GM18499 (cell line): ENCODE results near the gene FMNL2.
"Not testable (repeated sequence)": the region's sequence is repeated elsewhere in the genome, so short reads cannot be mapped to it uniquely, and the experiment has no call there.

Source experiments
- ATAC-seq: cut with Tn5 transposase; IDR thresholded peaks from one replicate; pipeline ENCODE4 v1.9.1; 2021; ENCODE audit warnings: moderate number of reproducible peaks; ENCODE audit not compliant: insufficient read depth, unreplicated experiment

Gene FMNL2

DNA sequence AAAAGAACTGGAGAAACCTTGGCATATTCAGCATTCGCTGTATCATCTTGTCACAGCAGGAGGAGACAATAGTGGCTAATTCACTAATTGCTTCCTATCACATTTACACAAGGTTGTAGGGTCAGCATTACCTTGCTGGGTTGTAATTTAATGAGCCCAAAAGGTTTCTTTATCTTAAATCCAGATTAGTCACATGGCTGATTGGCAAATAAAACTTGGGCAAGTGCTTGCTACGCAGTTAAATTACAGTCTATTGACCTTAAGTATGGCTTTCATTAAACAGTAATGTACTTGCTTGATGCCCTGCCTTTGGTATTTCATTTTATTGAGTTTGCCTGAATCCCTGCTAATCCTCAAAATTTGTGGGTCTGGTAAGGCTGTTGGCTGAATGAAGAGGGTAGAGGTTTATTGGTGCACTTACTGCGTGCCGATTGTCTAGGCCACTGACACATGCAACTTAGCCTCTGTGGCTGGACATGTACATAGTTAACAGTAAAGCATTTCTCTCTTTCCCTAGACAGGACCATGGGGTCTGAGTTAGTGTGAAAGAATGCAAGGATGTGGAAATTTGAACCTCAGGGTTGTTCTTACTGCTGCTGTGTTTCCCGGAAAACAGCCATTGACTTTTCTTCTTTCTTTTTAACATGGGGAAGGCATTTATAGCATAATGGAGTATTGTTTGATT lies 34.3 kb downstream of the FMNL2 start:
- ATAC-seq: no peak

DNA sequence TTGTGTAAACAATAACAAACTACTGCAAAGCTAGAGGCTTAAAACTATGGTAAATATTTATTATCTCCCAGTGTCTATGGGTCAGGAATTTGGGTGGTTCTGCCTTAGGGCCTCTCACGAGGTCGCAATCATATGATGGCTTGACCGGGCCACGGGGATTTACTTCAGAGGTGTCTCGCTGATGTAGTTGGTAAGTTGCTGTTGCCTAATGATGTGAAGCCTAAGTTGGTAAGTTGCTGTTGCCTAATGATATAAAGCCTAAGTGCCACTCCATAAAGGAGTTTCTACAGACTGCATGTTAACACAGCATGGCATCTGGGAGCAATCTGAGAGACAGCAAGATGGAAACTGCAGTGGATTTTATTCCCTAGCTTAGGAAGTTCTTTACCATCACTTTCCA lies 35.8 kb downstream of the FMNL2 start:
- ATAC-seq: no peak

DNA sequence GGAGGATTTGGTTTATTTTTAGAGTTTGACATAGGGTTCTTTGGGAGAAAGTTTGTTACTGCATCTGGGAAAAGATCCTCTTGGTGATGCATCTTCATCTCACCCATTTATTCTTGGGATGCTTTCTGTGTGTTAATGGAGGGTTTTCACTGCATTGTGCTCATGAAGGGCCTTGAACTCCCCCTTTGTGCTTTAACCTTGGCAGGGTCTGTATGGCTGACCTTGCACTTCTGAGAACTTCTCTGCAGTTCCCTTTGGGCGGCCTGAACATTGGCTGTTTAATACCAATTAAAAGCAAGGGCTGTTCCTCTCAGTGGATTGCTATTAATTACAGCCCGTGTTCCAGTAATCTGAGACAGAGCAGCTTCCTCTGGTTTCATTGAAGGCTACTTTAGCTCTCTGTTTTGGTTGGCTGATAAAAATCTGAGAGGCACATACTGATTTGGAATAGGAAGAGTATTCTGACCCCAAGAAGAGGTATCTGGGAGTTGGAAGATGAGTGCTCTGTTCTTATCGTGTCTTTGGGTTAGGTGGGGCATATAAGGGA lies 37.5 kb downstream of the FMNL2 start:
- ATAC-seq: no peak

DNA sequence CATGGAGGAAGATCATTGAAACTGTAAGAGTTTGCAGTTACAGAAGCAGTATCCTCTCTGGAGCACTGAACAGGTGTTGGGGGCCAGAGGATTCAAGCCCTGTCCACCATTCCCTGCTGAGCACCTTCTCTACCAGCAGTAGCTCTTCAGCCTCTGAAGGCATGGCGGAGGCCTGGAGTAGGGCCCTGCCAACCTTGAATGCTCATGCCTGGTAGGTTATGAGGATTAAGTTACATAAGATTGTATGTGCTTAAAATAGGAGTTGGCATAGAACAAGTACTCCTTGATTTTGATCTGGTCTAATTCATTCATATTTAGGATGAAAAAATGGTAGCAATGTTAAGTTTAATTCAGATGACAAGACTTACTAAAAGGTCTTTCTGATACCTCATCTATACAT lies 40.2 kb downstream of the FMNL2 start:
- no peak for ATAC-seq

DNA sequence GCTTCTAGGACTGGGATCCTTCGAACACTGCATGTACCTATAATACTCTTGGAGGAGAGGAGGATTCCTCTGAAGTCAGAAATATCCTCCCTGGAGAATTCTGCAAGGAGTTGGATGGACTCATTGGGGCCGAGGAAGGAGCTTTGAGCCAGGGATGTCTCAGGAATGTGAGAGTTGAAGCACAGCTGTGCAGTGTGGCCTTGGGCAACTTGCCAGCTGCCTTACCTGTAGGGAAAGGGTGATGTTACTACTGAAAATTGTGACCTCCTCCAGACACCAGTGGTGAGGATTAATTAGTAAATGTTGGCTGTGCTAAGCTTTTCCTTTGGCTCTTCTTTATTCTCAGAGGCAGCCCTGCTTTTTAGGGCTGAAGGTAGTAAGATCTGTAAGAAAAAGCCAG lies 41.4 kb downstream of the FMNL2 start:
- no peak for ATAC-seq

DNA sequence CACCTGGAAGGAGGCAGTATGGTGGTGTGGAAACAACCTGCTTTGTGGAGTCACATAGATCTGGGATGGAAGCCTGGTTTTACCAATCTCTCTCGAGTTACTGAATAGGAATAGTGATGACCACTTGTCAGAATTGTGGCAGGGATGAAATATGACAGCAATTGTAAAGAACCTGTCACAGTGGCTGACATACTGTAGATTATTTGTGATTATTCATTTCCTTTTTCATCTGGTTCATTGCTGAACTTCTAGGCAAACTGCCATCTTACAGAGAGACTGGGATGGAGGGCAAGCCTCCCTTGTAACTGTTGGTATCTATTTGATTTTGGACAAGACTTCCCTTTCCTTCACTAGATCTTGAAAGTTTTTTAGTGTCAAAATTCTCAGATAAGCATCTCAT lies 42.0 kb downstream of the FMNL2 start:
- ATAC-seq: no peak

DNA sequence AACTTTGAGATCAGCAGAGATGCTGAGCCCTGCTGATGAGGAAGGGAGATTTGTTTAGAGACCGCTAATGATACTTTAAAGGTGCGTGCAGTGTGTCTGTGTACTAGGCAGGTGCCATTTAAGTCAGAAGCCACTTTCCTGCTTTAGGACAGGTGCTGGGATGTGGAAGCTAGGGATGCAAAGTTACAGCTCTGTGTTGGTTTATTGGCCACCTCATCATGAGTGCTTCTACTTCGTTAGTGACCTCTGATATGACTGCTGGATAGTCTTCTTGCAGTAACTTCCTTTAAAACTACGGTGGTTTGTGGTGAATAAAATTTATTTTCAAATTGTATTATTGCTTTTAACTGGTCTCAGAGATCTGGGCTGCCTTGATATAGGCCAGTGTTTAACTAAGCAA lies 44.1 kb downstream of the FMNL2 start:
- no peak for ATAC-seq

DNA sequence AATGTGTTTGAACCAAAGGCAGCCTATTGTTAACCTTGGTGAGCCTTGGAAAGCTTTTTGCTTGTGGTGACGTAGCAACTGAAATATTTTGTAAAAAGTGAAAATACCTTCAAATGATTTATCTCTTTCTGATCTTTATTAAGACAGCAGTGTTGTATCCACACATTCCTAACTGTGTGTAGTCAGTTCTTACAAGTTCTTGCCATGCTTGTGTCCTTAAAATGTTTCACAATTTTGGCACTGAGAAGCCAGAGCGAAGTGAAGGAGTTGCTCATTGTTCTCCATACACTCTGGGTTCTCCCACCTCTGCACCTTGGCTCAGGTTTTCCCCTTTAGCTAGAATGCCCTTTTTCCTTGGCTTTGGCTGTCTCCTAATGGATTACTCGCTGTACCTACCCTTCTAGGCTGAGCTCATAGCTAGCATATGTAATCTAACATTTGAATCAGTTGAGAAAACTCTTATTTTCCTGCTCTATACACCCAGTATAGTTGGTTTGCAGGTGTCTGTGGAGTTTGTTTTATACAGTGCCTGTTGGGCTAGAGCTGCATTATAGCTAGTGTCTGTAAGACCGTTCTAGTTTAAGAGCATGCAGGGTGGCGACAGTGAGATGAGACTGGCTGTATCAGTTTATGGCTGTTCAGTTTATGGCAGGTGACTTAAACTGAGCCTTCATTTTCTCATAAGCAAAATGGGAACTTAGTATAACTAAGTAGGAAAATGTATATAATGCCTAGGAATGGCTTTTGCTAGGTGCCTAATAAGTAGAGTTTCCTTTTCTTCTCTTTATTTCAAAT lies 45.5 kb downstream of the FMNL2 start:
- ATAC-seq: no peak

DNA sequence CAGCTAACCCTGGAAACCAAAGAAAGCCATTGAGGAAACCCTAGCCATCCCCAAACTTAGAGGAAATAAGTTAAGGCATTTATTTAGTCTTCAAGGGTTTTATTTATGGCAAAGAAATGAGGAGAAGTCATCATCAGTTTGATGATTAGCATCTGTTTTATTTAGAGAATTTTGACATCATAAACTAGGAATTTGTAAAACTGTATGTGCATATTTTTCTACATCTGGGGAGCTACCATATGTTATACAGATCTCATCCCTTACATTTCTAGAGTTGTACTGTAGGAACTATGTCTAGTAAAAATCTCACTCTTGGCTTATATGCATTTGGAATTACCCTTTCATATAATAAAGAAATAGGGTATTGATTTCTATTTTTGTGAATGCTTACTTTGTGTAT lies 48.7 kb downstream of the FMNL2 start:
- ATAC-seq: no peak

DNA sequence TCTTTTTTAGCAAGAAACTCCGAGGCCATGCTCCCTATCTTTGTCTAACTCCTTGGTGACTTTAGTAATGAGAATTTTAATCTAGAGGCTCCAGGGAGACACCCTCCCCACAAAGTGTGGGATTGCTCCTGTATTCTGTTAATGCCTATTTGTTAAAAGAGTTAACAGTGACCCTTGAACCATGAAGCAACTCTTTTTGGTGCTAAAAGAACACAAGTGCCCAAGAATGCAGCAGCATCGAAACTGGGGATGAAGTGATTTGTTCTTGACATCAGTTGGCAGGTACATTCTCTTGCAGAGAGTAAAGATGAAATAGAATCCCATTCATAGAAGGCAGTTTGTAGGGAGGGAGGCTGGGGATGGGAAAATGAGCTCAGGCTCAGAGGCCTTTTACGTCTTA lies 50.0 kb downstream of the FMNL2 start:
- no peak for ATAC-seq

DNA sequence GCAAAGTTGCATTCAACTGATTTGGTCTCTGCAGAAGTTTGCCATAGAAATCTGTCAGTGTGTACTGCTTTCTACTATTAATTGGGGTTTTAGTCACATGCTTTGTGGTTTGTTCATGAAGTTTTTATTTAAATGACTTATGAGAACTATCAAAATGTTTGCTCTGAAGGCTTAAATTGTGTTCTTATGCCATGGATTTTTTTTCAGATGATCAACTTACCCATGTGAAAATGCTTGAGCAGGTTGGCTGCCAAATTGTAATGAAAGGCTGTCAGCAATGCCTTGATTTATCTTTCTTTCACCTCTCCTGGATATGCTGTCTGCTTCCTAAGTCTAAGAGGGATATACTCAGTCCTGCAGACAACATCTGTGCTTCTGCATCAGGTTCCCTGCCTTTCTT lies 50.7 kb downstream of the FMNL2 start:
- ATAC-seq: no peak

DNA sequence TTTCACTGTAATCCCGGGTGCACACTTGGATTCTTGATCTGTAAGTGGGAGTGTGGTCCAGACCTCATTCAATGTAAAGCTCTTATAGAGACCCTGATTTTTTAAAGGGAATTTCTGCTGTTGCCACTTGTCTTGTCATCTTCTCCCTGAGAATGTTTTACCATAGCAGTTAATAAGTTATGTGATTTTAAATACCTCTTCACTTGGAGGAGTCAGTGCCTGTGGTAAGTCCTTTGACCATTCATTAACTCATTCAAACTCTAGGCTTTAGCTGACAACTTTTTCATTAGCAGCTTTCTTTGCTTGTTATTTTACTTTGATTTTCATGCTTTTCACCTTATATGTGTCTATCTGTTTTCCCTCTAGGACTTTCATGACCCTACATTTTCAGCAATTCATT lies 51.3 kb downstream of the FMNL2 start:
- ATAC-seq: no peak

DNA sequence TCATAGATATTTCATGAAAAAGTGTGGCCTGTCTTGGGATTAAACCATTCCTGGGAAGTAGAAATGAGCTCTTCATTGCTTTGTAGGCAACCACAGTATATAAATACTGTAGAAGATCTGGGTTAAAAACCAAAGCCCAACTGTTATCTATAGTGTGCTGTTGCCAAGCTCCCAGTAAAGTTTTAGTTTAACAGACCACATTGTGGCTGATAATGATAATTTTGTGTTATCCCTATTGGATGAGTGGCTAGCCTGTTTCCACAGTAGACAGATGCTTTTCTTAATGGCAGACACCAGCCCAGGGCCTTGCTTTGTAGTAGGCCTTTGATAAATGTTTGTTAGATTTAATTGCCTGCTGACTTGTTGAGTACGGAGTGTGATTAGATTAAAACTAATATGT lies 52.1 kb downstream of the FMNL2 start:
- no peak for ATAC-seq

DNA sequence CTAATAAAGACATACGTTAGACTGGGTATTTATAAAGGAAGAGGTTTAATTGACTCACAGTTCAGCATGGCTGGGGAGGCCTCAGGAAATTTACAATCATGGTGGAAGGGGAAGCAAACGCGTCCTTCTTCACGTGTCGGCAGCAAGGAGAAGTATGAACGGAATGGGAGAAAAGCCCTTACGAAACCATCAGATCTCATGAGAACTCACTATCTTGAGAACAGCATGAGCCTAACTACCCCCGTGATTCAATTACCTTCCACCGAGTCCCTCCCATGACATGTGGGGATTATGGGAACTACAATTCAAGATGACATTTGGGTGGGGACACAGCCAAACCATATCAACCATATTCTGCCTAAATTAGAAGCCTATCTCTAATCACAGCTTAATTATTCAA lies 53.3 kb downstream of the FMNL2 start:
- not testable (repeated sequence) for ATAC-seq

DNA sequence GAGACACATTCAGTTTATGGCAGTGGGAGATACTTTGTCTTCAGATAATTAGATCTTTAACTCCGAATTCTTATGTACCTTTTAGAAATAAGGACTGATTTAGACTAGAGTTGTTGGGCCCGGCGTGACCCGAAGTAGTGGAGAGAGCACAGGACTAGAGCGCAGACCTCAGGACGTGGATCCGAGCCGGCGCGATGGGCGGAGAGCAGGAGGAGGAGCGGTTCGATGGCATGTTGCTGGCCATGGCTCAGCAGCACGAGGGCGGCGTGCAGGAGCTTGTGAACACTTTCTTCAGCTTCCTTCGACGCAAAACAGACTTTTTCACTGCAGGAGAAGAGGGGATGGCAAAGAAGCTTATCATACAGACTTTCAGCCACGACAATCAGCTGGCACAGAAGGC lies 54.5 kb downstream of the FMNL2 start:
- no peak for ATAC-seq

DNA sequence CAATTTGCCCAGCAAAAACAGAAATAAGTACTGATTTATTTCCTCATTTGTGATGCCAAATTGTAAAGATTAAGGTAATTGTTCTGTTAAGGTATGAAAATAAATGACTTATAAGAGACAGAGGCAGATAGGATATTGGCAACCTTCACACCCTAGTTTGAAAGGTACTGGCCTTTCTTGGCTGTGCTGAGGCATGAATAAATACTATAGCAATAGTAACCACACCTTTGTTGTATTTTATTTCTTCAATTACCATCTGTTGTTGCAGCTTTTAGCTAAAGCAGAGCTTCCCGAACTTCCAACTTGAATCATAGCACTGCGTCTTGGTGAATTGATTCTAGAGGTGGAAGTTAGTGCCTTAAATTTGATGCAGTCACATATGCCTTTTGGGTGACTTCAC lies 55.9 kb downstream of the FMNL2 start:
- no peak for ATAC-seq

DNA sequence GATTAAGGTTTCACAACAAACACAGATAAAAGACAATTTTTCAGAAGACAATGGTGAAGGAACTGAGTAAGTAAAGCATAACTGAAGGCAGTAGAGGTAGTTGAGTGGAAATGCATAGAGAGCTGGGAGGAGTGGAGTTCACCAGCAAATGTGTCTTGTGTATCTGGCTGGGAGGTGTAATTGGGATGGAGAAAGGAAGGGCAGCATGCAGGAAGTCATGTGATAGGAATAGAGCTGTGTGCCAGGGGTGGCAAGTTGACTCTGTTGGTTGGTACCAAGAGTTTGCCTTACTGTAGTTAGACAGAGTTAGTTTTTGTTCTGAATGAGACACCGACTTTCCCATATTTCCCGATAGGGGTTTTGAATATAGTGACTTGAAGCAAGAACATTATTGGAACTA lies 56.3 kb downstream of the FMNL2 start:
- ATAC-seq: no peak

DNA sequence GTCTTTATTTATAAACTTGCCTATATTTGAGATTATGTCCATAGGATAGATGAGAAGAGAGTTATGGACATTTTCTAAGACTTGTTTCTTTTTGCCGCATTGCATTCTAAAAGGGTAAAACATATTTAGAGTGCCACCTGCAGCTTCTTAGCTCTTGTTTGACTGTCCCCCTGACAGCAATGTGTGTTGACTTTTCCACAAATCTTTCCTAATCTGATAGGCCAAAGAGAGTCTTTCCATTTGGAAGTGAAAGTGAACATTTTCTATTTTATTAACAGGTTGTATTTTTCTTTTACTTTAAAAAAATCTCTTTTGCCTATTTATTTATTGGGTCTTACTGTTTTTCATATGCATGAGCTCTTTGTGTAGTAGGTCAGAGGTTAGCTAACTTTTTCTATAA lies 58.4 kb downstream of the FMNL2 start:
- no peak for ATAC-seq

DNA sequence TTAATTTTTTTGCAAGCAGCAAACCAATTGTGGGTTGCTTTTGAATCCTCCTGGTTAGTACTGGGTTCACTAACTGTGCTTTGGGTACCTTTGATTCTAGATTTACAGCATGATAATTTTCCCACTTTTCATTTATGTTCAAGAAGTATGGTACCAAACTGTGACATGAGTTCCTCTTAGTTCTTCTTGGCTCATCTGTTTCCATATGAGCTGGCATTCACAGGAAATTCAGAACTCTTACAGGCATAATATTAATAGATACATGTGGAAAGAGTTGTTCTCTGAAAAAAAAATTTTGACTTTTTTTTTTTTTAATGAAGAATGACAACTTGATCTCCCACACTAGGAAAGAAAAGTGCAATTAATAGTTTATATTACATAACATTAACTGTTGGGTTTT lies 59.4 kb downstream of the FMNL2 start:
- ATAC-seq: no peak

DNA sequence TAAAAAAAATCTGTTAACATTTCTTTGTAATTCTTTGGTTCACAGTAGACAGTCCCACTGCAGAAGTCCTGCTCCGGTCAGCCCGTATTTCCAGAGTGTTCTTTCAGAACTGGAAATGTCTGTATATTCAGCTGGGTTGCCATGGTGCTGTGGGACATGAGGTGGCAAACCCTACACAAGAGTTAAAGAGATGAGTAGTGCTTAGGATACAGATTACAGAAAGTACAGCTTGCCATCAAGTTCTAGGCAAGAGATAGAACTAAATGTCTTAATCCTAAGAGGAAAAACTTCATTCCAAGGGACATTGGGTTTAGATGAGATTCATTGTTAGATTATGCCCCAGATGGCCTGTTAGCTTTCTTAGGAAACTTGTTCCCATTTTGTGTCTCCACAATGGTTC lies 60.1 kb downstream of the FMNL2 start:
- ATAC-seq: no peak

DNA sequence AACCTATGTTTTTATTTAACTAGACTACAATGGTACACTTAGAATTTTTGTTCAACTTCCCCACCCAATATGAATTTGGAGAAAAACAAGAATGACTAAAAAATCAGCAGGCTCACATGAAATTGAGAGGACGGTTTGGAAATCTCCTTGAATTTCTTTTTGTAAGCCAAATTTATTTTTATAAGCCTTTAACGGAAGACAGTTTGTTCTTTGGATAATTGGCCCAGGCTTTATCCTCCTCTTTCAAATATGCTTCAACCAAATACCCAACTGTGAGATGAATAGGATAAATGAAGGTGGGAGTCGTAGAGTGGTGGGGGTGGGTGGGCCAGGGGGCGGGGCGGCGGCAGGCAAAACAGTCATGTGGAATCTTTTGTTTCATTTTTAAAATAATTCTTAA lies 60.6 kb downstream of the FMNL2 start:
- no peak for ATAC-seq

DNA sequence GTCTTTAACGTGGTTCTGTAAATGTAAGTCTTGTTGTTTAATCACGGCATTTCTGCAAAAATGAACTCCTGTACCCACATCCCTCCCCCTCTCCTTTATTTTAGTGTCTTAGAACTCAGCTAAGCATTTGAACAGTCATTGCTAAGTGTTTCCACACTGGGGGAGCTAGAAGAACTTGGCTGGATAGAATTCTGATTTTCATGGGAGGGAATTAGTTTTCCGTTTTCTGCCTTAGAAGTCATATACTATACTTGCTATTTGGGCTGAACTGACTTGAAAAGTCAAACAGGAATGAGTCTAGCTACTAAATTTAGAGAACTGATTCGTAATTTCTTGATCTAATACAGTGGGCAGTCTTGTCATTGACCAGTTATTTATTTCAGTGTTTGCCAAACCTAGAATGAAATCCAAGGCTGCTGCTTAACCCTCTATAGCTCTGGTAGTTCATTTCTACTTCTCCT lies 61.1 kb downstream of the FMNL2 start:
- no peak for ATAC-seq
